PFSK-1 (cell line): ENCODE results near the gene FADS3.

Source experiments
- FOXP2 ChIP-seq: optimal IDR thresholded peaks from 2 replicates; pipeline ENCODE3; 2011; ENCODE audit warnings: borderline replicate concordance, control low read depth, inconsistent platforms; ENCODE audit not compliant: insufficient read depth; ENCODE audit errors: extremely low read length, extremely low read depth
- POLR2AphosphoS5 ChIP-seq: IDR thresholded peaks from 2 replicates; pipeline ENCODE4 v1.6.1; 2012; ENCODE audit warnings: low read depth, mild to moderate bottlenecking, control low read depth, low read length, moderate library complexity
- SIN3A ChIP-seq: IDR thresholded peaks from 2 replicates; pipeline ENCODE4 v1.6.1; 2012; ENCODE audit warnings: mild to moderate bottlenecking, low read length, moderate library complexity, borderline replicate concordance; ENCODE audit not compliant: insufficient read depth
- TAF1 ChIP-seq: IDR thresholded peaks from 2 replicates; pipeline ENCODE4 v1.6.1; 2012; ENCODE audit warnings: low read length, control low read depth, borderline replicate concordance; ENCODE audit not compliant: insufficient read depth
- TF ChIP-seq, protein P1 (sequence below), 2 experiments: IDR thresholded peaks; 2 replicates each; pipeline versions ENCODE4 v1.6.1 to v1.8.0; 2011 to 2012; ENCODE audit warnings: low read depth in 2 of 2, low read length in 2 of 2, control low read depth in 1 of 2, inconsistent platforms in 1 of 2, mild to moderate bottlenecking in 1 of 2, moderate library complexity in 1 of 2; ENCODE audit not compliant: insufficient read depth in 1 of 2

DNA sequence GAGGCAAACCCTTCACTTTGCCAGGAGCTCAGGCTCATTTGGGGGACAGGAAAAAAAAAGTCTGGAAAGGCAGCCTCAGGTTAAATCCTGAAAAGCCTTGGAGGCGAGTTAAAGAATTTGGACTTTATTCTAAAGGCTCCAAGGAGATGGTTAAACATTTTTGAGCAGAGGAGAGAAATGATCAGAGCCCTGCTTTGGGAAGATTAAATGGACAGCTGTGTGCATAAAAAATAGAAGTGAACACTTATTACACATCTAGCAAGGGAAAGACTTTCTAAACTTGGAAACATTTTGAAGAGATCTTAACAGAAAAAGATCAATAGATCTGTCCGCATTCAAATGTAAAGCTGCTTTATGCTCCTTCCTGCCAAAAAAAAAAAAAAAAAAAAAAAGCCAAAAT is 34.4 kb upstream of the FADS3 start:
- TF ChIP-seq TAF1 (no peak), FOXP2 (no peak), POLR2AphosphoS5 (no peak), SIN3A (no peak)
- TF ChIP-seq, protein P1, sequence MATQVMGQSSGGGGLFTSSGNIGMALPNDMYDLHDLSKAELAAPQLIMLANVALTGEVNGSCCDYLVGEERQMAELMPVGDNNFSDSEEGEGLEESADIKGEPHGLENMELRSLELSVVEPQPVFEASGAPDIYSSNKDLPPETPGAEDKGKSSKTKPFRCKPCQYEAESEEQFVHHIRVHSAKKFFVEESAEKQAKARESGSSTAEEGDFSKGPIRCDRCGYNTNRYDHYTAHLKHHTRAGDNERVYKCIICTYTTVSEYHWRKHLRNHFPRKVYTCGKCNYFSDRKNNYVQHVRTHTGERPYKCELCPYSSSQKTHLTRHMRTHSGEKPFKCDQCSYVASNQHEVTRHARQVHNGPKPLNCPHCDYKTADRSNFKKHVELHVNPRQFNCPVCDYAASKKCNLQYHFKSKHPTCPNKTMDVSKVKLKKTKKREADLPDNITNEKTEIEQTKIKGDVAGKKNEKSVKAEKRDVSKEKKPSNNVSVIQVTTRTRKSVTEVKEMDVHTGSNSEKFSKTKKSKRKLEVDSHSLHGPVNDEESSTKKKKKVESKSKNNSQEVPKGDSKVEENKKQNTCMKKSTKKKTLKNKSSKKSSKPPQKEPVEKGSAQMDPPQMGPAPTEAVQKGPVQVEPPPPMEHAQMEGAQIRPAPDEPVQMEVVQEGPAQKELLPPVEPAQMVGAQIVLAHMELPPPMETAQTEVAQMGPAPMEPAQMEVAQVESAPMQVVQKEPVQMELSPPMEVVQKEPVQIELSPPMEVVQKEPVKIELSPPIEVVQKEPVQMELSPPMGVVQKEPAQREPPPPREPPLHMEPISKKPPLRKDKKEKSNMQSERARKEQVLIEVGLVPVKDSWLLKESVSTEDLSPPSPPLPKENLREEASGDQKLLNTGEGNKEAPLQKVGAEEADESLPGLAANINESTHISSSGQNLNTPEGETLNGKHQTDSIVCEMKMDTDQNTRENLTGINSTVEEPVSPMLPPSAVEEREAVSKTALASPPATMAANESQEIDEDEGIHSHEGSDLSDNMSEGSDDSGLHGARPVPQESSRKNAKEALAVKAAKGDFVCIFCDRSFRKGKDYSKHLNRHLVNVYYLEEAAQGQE (IDR thresholded peaks at IDR 0.05; ENCODE audit: insufficient read depth in 1 of 2, low read depth in 2 of 2, low read length in 2 of 2) = no peak
